GM12864 (cell line): ENCODE results near the gene PTPRT.

Experiments used
- DNase-seq: peaks from one replicate; pipeline ENCODE4 v3.0.0-alpha.2; 2011; ENCODE audit warnings: low read depth
- H3K4me3 ChIP-seq: 2 replicates; pipeline ENCODE4 v1.5.1; 2011; ENCODE audit warnings: mild to moderate bottlenecking, low read depth, low read length, control low read depth
- TF ChIP-seq, protein P1 (sequence below): IDR thresholded peaks from 2 replicates; pipeline ENCODE4 v1.5.1; 2011; ENCODE audit warnings: low read depth, mild to moderate bottlenecking, moderate library complexity, low read length, control low read depth, inconsistent platforms; ENCODE audit errors: missing control alignments

PTPRT gene

DNA sequence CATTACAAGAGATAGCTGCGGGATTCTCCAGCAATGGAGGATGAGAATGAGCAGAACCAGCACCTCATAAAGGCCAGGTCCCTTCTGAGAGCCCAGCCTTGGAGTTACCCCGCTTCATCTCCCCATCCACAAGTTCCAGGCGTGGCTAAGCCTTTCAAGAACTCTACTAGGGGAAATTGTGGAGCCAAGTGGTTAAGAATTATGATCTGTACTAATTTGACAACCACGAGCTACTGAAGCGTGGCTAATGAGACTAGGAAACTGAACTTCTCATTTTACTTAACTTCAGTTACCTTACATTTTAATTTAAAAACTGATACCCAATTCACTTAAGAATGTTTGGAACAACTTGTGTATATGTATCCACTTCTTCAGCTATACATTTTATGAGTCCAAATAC is 401.0 kb downstream of the PTPRT start:
- no peak for DNase-seq
- TF ChIP-seq, protein P1, sequence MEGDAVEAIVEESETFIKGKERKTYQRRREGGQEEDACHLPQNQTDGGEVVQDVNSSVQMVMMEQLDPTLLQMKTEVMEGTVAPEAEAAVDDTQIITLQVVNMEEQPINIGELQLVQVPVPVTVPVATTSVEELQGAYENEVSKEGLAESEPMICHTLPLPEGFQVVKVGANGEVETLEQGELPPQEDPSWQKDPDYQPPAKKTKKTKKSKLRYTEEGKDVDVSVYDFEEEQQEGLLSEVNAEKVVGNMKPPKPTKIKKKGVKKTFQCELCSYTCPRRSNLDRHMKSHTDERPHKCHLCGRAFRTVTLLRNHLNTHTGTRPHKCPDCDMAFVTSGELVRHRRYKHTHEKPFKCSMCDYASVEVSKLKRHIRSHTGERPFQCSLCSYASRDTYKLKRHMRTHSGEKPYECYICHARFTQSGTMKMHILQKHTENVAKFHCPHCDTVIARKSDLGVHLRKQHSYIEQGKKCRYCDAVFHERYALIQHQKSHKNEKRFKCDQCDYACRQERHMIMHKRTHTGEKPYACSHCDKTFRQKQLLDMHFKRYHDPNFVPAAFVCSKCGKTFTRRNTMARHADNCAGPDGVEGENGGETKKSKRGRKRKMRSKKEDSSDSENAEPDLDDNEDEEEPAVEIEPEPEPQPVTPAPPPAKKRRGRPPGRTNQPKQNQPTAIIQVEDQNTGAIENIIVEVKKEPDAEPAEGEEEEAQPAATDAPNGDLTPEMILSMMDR, result no peak
- H3K4me3 ChIP-seq, result no peak overlapping the region

DNA sequence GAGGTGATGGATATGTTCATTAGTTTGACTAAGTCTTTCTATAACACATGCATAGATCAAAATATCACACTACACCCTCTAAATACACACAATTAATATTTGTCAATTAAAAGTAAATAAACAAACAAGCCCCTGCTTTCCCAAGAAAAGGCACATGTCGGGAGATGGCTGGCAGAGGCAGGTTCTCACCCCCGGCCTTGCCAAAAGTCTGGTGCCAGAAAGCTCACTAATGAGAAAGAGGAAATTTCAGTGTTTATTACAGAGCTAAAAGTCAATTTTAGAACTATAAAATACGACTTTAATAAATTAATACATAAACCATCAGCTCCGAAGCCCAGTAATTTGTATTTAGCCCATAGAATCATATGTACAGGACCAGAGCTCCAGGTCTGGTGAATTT is 404.7 kb downstream of the PTPRT start:
- no peak for DNase-seq
- H3K4me3 ChIP-seq, result no peak overlapping the region
- TF ChIP-seq, protein P1, result no peak

DNA sequence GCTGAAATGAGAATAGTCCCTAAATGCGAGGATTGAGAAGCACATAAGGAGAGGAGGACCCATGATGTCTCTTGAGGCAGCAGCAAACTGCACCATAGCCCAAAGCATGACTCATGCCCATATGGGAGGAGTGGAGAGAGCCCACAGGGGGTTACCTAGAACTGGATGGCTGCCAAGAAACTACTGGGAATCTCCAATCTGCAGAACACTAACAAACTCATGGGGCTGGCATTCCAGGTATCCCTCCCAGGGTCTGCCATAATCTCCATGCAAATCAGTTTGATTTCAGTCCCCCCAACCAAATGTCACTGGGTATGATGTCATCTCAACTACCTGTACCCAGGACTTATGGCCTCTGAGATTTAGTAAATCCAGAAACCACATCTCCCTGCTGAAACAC is 410.5 kb downstream of the PTPRT start:
- H3K4me3 ChIP-seq, result no peak overlapping the region
- no peak for DNase-seq
- TF ChIP-seq, protein P1, result no peak

DNA sequence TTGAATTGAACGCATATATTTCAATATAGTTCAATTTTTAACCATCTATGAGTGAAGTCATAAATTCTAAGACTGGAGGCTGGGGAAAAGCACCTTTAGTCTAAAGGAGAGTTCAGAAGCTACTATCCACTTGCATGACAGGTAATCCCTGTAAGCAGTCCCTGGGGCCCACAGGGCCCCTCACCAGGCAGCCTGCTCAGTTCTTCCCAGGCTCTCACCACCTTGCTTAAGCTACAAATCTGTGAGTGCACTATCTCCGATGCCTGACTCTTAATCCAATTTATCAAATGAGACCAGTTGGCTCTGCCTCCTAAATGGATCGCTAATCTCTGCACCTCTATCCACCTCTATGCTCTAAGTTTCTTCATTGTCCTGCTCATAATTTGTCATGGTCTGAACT is 413.8 kb downstream of the PTPRT start:
- no peak overlapping the region for H3K4me3 ChIP-seq
- TF ChIP-seq, protein P1, result no peak
- no peak for DNase-seq

DNA sequence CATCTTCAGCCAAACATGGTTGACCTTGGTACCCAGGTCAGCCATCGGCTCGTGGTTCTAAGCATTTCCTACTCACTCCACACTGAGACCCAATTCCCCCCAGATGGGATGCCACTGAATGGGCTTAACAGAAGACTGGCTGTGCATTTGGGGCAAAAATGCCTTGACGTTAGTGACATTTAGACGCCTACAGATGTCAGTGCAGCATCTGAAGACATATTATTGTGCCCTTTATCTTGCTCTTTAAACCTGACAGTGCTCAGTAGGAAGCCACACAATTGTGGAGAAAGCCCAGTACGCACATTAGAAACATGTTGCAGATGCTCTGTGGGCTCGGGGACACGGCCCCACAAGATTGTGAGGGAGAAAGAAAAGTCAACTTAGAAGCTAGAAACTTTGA is 414.7 kb downstream of the PTPRT start:
- no peak overlapping the region for H3K4me3 ChIP-seq
- DNase-seq, result no peak
- TF ChIP-seq, protein P1, result no peak

DNA sequence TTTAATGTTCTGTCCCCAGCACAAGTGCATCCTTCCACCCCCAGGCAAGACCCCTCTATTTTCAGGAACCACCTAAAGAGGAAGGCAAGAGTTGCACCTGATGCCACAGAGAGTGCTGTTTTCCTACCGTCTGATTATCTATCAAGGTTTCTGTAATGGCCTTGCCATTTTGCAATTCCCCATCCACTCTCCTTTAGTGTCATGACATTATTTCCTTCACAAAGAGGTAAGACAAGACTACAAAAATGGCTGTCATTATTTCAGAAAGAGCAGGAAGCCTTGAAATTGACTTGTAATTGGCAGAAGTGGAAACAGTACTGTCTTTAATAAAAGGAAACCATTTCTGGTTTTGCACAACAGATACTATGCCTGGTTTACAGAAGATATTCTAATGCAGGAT is 426.7 kb downstream of the PTPRT start:
- no peak overlapping the region for H3K4me3 ChIP-seq
- TF ChIP-seq, protein P1, result no peak
- no peak for DNase-seq

DNA sequence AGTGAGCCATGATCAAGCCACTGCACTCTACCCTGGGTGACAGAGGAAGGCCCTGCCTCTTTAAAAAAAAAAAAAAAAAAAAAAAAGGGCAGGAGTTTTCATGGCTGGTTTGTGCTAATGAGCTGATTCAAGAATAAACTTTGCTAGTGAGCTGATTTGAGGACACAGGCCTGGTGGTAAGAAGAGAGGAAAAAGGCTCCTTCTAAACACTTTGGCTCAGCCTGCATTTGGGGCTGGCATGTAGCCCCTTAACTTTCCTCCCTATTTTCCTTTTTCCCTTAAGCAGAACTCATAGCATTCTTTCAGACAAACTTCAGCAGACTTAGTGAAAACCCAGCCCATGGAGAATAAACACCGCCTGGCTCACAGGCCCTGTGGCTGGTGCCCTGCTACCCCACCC is 432.7 kb downstream of the PTPRT start:
- H3K4me3 ChIP-seq, result no peak overlapping the region
- TF ChIP-seq, protein P1, result no peak
- no peak for DNase-seq
